HepG2 (cell line): Measurements from ENCODE around the gene SRSF1. TPM values are rescaled to one million over a fixed set of nuclear protein-coding genes. Genes with fewer than 3 reads are reported as not detected.

Experiments used
- ATF7 ChIP-seq, 2 experiments: fragments of 450-650 bp in 1 of 2; sonication (generic) in 1 of 2; formaldehyde crosslinking in 1 of 2; IDR thresholded peaks; 2 replicates each; pipeline versions ENCODE4 v1.4.0 to v1.6.1; 2016 to 2020; ENCODE audit warnings: antibody characterized with exemption in 1 of 2, mild to moderate bottlenecking in 1 of 2, missing genetic modification reagents in 1 of 2
- CEBPG ChIP-seq: IDR thresholded peaks from 2 replicates; pipeline ENCODE4 v1.6.1; 2016
- KMT2B ChIP-seq: IDR thresholded peaks from 2 replicates; pipeline ENCODE4 v1.6.1; 2016; ENCODE audit warnings: missing genetic modification reagents, missing compliant biosample characterization
- ZNF12 ChIP-seq: sonication (generic); formaldehyde crosslinking; IDR thresholded peaks from 2 replicates; pipeline ENCODE4 v1.5.0; 2020; ENCODE audit warnings: missing genetic modification reagents
- ZNF143 ChIP-seq: sonication (generic); formaldehyde crosslinking; IDR thresholded peaks from 2 replicates; pipeline ENCODE4 v1.4.0; 2020; ENCODE audit warnings: missing genetic modification reagents
- ZNF382 ChIP-seq: sonication (generic); formaldehyde crosslinking; IDR thresholded peaks from 2 replicates; pipeline ENCODE4 v1.5.0; 2020; ENCODE audit warnings: missing genetic modification reagents, mild to moderate bottlenecking, borderline replicate concordance
- ZNF550 ChIP-seq: sonication (generic); formaldehyde crosslinking; IDR thresholded peaks from 2 replicates; pipeline ENCODE4 v1.4.0; 2020; ENCODE audit warnings: mild to moderate bottlenecking, missing genetic modification reagents, borderline replicate concordance
- ZNF670 ChIP-seq: sonication (generic); formaldehyde crosslinking; IDR thresholded peaks from 2 replicates; pipeline ENCODE4 v1.8.0; 2022; ENCODE audit warnings: mild to moderate bottlenecking, missing genetic modification reagents, borderline replicate concordance
- ZNF782 ChIP-seq: sonication (generic); formaldehyde crosslinking; IDR thresholded peaks from 2 replicates; pipeline ENCODE4 v1.4.0; 2020; ENCODE audit warnings: missing genetic modification reagents, mild to moderate bottlenecking, borderline replicate concordance
- ZSCAN9 ChIP-seq: IDR thresholded peaks from 2 replicates; pipeline ENCODE4 v1.6.1; 2016; ENCODE audit warnings: borderline replicate concordance
- polyA plus RNA-seq, 8 experiments: library from polyadenylated mRNA; depleted of rRNA in 3 of 8; stranded (reverse) in 7 of 8; unstranded in 1 of 8; fragments of >200 nt; fragmentation: Illumina TruSeq in 4 of 8; extraction: Trizol in 4 of 8; gene quantifications; 2 replicates each; pipeline versions ENCODE4 v1.2.1 to v1.2.3, GENCODE V29; 2011 to 2016; ENCODE audit warnings: low read depth in 4 of 8, missing spikeins in 1 of 8, mixed read lengths in 1 of 8; ENCODE audit not compliant: insufficient read depth in 1 of 8
- total RNA-seq, 5 experiments: library from RNA; depleted of rRNA; stranded (reverse); fragments of >200 nt; fragmentation: Illumina TruSeq; extraction: Trizol; gene quantifications; 2 replicates each; pipeline ENCODE4 v1.2.3, GENCODE V29; 2016; ENCODE audit warnings: low read depth in 1 of 5
- TF ChIP-seq, protein P1 (sequence below): sonication (generic); formaldehyde crosslinking; IDR thresholded peaks from 2 replicates; pipeline ENCODE4 v1.5.0; 2020; ENCODE audit warnings: mild to moderate bottlenecking, missing genetic modification reagents, borderline replicate concordance
- TF ChIP-seq, protein P2 (sequence below): sonication (generic); formaldehyde crosslinking; IDR thresholded peaks from 2 replicates; pipeline ENCODE4 v1.5.0; 2020; ENCODE audit warnings: missing genetic modification reagents, mild to moderate bottlenecking, borderline replicate concordance
- TF ChIP-seq, protein P3 (sequence below): IDR thresholded peaks from 2 replicates; pipeline ENCODE4 v1.6.1; 2016; ENCODE audit warnings: low read depth, control low read depth
- TF ChIP-seq, protein P4 (sequence below): sonication (generic); formaldehyde crosslinking; IDR thresholded peaks from 2 replicates; pipeline ENCODE4 v1.5.0; 2020; ENCODE audit warnings: missing genetic modification reagents
- TF ChIP-seq, protein P5 (sequence below): sonication (generic); formaldehyde crosslinking; IDR thresholded peaks from 2 replicates; pipeline ENCODE4 v1.4.0; 2020; ENCODE audit warnings: missing genetic modification reagents, low read depth, mild to moderate bottlenecking, borderline replicate concordance

SRSF1 gene
- total and polyA plus RNA-seq, 2 of the 13 experiments (the other 11 are each of a cell fraction or from before 2014, with no cell fraction given): 142 to 445 TPM

DNA sequence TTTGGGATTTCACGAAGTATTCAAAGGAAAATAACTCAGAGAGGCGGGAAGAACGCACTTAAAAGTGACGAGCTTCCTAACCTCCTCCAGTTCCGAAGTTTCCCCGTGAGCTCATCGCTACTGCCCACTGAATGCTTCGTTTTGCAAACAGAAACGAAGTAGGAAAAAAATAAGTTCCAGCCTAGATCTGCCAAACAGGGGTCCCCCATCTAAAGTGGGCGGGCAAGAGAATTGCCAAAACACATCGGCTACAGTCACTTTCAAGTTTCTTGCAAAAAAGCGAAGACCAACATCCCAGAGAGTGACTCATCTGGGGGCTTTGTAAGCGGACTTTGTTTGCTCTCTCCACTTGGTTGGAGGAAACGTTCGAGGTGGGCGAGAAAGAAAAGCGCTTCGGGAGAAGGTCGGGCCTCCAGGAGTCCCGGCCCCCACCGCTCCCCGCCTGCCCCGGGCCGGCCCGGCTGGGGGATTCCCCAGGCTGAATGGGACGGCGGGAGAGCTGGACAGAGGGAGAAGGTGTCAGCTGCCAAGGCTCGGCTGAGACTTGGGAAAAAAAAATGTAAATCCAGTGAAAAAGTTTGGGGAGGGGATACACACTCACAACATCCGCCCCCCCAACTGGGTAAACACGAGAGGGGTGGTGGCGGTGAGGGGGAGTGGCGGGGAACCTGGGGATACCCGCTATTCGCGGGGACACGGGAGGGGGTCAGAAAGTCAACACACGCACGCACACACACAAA is 20.0 kb downstream of the SRSF1 start (continued):
- TF ChIP-seq, protein P1, sequence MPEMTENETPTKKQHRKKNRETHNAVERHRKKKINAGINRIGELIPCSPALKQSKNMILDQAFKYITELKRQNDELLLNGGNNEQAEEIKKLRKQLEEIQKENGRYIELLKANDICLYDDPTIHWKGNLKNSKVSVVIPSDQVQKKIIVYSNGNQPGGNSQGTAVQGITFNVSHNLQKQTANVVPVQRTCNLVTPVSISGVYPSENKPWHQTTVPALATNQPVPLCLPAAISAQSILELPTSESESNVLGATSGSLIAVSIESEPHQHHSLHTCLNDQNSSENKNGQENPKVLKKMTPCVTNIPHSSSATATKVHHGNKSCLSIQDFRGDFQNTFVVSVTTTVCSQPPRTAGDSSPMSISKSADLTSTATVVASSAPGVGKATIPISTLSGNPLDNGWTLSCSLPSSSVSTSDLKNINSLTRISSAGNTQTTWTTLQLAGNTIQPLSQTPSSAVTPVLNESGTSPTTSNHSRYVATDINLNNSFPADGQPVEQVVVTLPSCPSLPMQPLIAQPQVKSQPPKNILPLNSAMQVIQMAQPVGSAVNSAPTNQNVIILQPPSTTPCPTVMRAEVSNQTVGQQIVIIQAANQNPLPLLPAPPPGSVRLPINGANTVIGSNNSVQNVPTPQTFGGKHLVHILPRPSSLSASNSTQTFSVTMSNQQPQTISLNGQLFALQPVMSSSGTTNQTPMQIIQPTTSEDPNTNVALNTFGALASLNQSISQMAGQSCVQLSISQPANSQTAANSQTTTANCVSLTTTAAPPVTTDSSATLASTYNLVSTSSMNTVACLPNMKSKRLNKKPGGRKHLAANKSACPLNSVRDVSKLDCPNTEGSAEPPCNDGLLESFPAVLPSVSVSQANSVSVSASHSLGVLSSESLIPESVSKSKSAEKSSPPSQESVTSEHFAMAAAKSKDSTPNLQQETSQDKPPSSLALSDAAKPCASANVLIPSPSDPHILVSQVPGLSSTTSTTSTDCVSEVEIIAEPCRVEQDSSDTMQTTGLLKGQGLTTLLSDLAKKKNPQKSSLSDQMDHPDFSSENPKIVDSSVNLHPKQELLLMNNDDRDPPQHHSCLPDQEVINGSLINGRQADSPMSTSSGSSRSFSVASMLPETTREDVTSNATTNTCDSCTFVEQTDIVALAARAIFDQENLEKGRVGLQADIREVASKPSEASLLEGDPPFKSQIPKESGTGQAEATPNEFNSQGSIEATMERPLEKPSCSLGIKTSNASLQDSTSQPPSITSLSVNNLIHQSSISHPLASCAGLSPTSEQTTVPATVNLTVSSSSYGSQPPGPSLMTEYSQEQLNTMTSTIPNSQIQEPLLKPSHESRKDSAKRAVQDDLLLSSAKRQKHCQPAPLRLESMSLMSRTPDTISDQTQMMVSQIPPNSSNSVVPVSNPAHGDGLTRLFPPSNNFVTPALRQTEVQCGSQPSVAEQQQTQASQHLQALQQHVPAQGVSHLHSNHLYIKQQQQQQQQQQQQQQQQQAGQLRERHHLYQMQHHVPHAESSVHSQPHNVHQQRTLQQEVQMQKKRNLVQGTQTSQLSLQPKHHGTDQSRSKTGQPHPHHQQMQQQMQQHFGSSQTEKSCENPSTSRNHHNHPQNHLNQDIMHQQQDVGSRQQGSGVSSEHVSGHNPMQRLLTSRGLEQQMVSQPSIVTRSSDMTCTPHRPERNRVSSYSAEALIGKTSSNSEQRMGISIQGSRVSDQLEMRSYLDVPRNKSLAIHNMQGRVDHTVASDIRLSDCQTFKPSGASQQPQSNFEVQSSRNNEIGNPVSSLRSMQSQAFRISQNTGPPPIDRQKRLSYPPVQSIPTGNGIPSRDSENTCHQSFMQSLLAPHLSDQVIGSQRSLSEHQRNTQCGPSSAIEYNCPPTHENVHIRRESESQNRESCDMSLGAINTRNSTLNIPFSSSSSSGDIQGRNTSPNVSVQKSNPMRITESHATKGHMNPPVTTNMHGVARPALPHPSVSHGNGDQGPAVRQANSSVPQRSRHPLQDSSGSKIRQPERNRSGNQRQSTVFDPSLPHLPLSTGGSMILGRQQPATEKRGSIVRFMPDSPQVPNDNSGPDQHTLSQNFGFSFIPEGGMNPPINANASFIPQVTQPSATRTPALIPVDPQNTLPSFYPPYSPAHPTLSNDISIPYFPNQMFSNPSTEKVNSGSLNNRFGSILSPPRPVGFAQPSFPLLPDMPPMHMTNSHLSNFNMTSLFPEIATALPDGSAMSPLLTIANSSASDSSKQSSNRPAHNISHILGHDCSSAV (CRISPR knock-in tag): no peak
- TF ChIP-seq ZNF12 (CRISPR knock-in tag) (no peak; the same call in 1 of the 2 replicates), ZNF143 (CRISPR knock-in tag) (no peak), ZNF670 (0 out of 2 replicates have a peak, but pooled peaks have one; percentile 21), KMT2B (CRISPR knock-in tag) (no peak), ZSCAN9 (CRISPR knock-in tag) (peak; percentile 62; the same call in 1 of the 2 replicates), ATF7 (IDR thresholded peaks at IDR 0.05) (no peak), ATF7 (CRISPR knock-in tag; IDR thresholded peaks at IDR 0.05) (no peak), ZNF382 (CRISPR knock-in tag) (no peak), ZNF782 (CRISPR knock-in tag) (no peak), CEBPG (CRISPR knock-in tag) (no peak), ZNF550 (CRISPR knock-in tag) (no peak)
- TF ChIP-seq, protein P2, sequence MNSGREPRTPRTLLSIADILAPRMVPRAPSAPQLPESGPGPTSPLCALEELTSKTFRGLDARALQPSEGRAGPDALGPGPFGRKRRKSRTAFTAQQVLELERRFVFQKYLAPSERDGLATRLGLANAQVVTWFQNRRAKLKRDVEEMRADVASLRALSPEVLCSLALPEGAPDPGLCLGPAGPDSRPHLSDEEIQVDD (CRISPR knock-in tag): no peak
- TF ChIP-seq, protein P3, sequence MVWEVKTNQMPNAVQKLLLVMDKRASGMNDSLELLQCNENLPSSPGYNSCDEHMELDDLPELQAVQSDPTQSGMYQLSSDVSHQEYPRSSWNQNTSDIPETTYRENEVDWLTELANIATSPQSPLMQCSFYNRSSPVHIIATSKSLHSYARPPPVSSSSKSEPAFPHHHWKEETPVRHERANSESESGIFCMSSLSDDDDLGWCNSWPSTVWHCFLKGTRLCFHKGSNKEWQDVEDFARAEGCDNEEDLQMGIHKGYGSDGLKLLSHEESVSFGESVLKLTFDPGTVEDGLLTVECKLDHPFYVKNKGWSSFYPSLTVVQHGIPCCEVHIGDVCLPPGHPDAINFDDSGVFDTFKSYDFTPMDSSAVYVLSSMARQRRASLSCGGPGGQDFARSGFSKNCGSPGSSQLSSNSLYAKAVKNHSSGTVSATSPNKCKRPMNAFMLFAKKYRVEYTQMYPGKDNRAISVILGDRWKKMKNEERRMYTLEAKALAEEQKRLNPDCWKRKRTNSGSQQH (CRISPR knock-in tag): no peak; the same call in 1 of the 2 replicates
- TF ChIP-seq, protein P4, sequence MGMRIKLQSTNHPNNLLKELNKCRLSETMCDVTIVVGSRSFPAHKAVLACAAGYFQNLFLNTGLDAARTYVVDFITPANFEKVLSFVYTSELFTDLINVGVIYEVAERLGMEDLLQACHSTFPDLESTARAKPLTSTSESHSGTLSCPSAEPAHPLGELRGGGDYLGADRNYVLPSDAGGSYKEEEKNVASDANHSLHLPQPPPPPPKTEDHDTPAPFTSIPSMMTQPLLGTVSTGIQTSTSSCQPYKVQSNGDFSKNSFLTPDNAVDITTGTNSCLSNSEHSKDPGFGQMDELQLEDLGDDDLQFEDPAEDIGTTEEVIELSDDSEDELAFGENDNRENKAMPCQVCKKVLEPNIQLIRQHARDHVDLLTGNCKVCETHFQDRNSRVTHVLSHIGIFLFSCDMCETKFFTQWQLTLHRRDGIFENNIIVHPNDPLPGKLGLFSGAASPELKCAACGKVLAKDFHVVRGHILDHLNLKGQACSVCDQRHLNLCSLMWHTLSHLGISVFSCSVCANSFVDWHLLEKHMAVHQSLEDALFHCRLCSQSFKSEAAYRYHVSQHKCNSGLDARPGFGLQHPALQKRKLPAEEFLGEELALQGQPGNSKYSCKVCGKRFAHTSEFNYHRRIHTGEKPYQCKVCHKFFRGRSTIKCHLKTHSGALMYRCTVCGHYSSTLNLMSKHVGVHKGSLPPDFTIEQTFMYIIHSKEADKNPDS (CRISPR knock-in tag): no peak
- TF ChIP-seq, protein P5, sequence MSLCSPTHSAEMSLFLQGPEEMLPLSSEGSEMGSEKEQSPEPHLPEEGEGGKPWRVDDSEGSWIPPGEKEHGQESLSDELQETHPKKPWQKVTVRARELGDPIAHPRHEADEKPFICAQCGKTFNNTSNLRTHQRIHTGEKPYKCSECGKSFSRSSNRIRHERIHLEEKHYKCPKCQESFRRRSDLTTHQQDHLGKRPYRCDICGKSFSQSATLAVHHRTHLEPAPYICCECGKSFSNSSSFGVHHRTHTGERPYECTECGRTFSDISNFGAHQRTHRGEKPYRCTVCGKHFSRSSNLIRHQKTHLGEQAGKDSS (CRISPR knock-in tag): peak; percentile 14; the same call in 1 of the 2 replicates
